HG03175 (cell line): ENCODE data around the gene DOC2A.
"Not testable (repeated sequence)": the region's sequence is repeated elsewhere in the genome, so short reads cannot be mapped to it uniquely, and the experiment has no call there.

Experiments
- ATAC-seq: cut with Tn5 transposase; IDR thresholded peaks from one replicate; pipeline ENCODE4 v1.9.1; 2021; ENCODE audit warnings: mild to moderate bottlenecking, moderate library complexity; ENCODE audit not compliant: unreplicated experiment

The DOC2A gene

DNA sequence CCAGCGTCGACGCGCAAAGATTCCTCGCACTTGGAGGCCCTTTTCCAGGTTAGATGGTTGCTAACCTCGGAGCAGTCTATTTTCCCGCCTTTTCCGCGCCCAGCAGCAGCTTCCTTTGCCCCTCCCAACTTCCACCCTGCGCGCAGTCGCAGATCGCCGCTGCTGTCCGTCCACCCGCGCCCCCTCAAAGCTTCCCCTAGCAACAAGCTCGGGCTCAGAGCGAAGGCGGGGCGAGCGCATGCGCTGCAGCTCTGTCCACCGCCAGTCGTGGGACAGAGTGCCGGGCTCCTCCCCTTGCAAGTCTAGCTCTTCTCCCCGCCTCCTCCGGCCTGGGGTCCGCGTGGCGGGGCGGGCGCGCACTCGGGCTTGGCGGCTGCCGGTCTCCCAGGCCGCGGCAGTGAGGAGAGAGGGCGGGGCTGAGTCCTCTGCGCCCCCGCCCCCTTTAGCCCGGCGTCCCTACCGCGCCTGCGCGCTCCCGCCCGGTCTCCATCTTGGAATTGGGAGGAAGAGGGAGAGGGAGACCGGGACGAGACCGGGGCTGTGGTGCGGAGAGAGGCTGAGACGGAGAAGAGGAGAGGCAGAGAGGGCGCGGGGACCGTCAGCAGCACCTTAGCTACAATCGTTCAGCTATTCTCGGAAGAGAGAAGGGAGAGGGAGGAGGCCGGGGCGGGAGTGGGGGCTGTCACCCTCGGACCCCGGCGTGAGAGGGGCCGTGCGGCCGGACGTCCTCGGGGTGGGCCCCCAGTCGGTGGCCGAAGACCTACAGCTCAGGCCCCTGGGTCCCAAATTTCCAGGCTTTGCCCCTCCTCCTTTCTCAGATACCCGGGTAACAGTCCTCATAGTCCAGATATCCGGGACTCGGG is 37.2 kb downstream of the DOC2A start, which contains the start of gene TAOK2:
Gene TAOK2 (plus strand): TSS at position 485 of the 863 bp plus-strand sequence. CDS start 3,905 bp downstream, outside the sequence.
- ATAC-seq = peak; percentile 94

DNA sequence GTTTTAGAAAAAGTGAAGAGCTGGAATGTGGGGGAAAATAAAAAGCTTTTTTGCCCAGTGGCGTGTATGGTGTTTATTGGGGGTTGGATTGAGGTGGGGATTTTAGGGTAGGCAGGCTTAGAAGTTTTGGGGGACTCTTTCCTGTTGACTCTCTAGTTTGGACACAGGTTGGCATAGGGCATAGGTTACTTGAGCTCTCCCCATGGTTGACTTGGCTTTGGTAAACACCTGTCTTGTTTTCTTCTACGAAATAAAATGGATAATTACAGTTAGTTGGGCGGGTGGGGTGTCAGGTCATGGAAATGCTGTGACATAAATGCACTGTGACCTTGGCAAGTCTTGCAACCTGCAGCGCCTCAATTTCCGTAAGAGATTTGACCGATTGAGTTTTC is 37.8 kb downstream of the DOC2A start:
- no peak for ATAC-seq

- no peak for ATAC-seq
These were observed 38.3 kb downstream of the DOC2A start for GRCh38 chr16:29972500-29972899.

GRCh38 chr16:29971304-29971703 is 39.5 kb downstream of the DOC2A start:
- no peak for ATAC-seq

DNA sequence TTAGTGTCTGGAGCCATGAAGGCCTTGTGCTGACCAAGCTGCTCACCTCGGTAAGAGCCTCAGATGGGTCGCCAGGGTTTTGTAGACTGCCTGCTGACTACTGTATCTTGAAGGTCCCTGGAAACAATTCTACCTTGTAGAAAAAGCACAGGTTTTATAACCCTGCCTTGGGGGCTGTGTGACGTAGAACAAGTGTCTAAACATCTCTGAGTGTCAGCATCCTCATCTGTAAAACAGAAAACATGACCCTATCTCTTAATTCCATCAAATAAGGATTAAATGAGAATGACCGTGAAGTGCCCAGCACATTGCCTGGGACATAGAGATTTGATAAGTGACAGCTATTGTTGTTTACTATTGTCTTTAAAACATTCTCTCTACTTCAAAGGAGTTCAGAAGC is 42.6 kb downstream of the DOC2A start:
- ATAC-seq = no peak

DNA sequence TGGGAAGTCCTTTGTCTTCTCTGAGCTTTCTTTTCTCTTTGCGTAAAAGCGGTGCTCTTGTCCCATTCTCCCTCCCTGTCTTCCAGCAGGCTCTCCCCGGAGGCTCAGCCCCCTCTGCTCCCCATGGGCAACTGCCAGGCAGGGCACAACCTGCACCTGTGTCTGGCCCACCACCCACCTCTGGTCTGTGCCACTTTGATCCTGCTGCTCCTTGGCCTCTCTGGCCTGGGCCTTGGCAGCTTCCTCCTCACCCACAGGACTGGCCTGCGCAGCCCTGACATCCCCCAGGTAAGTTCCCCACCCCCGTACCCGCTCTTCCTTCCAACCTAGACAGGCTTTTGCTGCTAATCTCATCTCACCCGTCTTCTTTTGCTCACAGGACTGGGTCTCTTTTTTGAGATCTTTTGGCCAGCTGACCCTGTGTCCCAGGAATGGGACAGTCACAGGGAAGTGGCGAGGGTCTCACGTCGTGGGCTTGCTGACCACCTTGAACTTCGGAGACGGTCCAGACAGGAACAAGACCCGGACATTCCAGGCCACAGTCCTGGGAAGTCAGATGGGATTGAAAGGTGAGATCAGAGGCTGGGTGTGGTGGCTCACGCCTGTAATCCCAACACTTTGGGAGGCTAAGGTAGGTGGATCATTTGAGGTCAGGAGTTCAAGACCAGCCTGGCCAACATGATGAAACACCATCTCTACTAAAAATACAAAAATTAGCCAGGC is 47.6 kb downstream of the DOC2A start:
- no peak for ATAC-seq

DNA sequence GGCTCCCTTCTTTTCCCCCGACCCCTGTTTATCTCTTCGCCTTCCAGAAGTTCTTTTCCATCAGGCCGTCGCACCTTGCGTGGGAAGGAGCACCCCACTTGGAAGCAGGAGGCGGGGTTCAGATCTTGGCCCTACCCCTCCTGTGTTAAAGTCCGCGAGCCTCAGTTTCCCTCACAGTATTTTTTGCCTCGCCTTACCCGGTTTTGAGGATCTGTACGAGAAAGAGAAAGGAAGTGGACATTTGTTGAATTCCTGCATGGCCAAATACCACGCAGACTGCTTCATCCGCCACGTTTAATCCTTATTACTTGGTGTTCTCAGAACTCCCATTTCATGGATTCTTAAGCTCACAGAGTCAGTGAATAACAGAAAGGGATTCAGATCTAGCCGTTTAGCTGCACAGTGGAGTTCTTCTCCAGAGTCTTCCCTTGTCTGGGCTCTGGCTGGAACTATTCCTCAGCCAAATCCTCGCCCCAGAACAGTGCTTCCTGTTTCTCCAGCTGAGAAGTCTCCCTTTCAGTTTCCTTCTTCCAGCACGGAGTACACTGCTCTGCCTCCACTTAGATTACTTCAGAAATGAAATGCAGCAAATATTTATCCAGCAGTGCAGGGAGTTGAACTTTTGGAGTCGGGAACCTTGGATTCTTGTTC is 48.4 kb downstream of the DOC2A start:
- no peak for ATAC-seq

DNA sequence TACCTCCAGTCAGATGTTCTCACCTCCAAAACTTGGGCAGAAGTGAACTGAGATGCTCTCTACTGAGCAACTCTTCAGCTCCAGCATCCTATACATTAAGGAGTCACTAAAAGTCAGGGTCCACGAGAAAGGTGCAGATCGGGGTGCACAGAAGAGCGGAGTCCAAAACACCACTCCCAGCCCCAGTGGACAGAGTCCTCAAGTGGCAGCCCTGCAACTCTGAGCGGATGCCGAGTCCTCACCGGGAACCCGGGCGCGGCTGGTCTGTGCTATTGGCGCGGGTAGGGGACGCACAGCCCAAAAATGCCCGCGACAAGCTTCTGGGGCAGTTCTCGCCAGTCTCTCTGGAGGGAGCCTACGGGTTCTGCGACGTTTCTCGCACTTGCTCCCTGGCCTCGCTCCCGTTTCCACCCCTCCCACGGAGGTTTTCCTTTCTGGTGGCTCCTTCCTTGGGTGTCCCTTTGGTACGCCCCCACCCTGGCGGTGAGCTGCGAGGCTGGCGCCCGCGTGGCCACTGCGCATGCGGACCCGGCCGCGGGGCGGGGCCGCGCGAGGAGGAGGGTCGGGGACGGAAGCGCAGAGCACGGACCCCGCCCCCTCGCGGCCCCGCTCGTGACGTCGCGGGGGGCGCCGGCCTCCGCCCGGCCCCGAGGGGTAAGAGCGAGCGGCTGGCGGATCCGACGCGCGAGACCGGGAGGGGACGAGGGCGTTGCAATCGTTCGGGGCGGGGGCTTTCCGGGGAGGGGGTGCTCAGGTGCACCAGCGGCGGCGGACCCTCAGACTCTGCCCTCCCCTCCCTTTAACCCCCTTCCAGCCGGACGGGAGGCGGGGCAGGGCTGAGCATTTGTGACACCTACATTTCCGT is 49.1 kb downstream of the DOC2A start, which contains the start of gene TMEM219:
Gene TMEM219 (plus strand): TSS at position 601 of the 865 bp plus-strand sequence. CDS start 1,065 bp downstream, outside the sequence.
- ATAC-seq = peak; percentile 85

DNA sequence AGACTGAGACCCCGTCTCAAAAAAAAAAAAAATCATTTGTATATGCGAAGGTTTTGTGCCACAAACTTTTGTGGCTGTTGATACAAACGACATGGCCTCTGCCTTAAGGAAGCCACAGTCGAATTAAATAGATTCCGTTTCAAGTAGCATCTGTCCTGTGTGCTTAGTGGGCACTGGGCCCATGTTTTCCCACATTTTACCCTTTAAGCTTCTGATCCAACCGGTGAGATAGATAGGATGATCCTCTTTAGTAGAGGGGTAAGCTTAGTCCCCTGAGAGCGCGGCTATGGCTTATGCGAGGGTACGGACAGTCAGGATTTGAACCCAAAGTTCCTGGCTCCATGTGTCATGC is 49.7 kb downstream of the DOC2A start:
- ATAC-seq = no peak

GRCh38 chr16:29959821-29960220 is 51.0 kb downstream of the DOC2A start:
- ATAC-seq = not testable (repeated sequence)

- ATAC-seq = no peak
These were observed 51.5 kb downstream of the DOC2A start for GRCh38 chr16:29959293-29959692.

- ATAC-seq = no peak
These were observed 52.1 kb downstream of the DOC2A start for GRCh38 chr16:29958756-29959155.
